Measurements from ENCODE around the gene EIF4B. TPM values are rescaled to one million over a fixed set of nuclear protein-coding genes. Genes with fewer than 3 reads are reported as not detected.

EIF4B gene
- total and polyA plus RNA-seq, 2 of the 13 experiments (the other 11 are each of a cell fraction or from before 2014, with no cell fraction given), result 416 to 548 TPM

DNA sequence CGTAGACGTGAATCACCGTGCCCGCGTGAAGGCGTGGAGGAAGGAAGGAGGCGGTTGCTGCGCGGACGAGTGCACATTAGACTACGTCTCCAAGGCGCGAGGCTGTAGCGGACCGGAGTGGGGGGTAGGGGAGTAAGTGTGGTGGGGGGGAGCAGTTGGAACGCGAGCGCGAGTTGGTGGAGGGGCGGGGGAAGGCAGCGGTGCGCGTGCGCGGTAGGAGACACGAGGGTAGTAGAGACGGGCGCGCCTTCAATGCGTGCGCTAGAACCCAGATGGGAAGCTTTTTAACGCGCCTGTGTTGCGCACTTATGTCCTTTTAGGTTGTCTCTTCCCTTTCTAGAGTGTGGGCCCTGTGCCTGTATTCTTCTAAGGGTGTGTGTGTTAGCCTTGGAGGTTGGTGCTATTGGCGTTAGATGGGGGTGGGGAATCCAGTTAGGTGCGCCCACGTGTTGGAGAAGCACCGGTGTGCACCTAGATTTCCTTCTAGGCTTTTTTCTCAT is 604 bp downstream of the EIF4B start (continued):
- TF ChIP-seq ZNF749 (CRISPR knock-in tag; IDR thresholded peaks at IDR 0.05; ENCODE audit: borderline replicate concordance) (no peak), TCF7L2 (IDR thresholded peaks at IDR 0.05; ENCODE audit: low read depth, low read length) (no peak), MBD4 (IDR thresholded peaks at IDR 0.05; ENCODE audit: borderline replicate concordance, low read length) (no peak), SCMH1 (CRISPR knock-in tag; IDR thresholded peaks at IDR 0.05; ENCODE audit: borderline replicate concordance) (no peak), ZNF292 (CRISPR knock-in tag; IDR thresholded peaks at IDR 0.05; ENCODE audit: borderline replicate concordance, low read depth) (no peak)
- TF ChIP-seq, protein P1, sequence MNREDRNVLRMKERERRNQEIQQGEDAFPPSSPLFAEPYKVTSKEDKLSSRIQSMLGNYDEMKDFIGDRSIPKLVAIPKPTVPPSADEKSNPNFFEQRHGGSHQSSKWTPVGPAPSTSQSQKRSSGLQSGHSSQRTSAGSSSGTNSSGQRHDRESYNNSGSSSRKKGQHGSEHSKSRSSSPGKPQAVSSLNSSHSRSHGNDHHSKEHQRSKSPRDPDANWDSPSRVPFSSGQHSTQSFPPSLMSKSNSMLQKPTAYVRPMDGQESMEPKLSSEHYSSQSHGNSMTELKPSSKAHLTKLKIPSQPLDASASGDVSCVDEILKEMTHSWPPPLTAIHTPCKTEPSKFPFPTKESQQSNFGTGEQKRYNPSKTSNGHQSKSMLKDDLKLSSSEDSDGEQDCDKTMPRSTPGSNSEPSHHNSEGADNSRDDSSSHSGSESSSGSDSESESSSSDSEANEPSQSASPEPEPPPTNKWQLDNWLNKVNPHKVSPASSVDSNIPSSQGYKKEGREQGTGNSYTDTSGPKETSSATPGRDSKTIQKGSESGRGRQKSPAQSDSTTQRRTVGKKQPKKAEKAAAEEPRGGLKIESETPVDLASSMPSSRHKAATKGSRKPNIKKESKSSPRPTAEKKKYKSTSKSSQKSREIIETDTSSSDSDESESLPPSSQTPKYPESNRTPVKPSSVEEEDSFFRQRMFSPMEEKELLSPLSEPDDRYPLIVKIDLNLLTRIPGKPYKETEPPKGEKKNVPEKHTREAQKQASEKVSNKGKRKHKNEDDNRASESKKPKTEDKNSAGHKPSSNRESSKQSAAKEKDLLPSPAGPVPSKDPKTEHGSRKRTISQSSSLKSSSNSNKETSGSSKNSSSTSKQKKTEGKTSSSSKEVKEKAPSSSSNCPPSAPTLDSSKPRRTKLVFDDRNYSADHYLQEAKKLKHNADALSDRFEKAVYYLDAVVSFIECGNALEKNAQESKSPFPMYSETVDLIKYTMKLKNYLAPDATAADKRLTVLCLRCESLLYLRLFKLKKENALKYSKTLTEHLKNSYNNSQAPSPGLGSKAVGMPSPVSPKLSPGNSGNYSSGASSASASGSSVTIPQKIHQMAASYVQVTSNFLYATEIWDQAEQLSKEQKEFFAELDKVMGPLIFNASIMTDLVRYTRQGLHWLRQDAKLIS (CRISPR knock-in tag; IDR thresholded peaks at IDR 0.05), result 0 out of 2 replicates have a peak, but pooled peaks have one; percentile 19
- TF ChIP-seq, protein P2, sequence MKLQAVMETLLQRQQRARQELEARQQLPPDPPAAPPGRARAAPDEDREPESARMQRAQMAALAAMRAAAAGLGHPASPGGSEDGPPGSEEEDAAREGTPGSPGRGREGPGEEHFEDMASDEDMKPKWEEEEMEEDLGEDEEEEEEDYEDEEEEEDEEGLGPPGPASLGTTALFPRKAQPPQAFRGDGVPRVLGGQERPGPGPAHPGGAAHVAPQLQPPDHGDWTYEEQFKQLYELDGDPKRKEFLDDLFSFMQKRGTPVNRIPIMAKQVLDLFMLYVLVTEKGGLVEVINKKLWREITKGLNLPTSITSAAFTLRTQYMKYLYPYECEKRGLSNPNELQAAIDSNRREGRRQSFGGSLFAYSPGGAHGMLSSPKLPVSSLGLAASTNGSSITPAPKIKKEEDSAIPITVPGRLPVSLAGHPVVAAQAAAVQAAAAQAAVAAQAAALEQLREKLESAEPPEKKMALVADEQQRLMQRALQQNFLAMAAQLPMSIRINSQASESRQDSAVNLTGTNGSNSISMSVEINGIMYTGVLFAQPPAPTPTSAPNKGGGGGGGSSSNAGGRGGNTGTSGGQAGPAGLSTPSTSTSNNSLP (IDR thresholded peaks at IDR 0.05; ENCODE audit: low read depth, low read length), result no peak
- TF ChIP-seq, protein P3, sequence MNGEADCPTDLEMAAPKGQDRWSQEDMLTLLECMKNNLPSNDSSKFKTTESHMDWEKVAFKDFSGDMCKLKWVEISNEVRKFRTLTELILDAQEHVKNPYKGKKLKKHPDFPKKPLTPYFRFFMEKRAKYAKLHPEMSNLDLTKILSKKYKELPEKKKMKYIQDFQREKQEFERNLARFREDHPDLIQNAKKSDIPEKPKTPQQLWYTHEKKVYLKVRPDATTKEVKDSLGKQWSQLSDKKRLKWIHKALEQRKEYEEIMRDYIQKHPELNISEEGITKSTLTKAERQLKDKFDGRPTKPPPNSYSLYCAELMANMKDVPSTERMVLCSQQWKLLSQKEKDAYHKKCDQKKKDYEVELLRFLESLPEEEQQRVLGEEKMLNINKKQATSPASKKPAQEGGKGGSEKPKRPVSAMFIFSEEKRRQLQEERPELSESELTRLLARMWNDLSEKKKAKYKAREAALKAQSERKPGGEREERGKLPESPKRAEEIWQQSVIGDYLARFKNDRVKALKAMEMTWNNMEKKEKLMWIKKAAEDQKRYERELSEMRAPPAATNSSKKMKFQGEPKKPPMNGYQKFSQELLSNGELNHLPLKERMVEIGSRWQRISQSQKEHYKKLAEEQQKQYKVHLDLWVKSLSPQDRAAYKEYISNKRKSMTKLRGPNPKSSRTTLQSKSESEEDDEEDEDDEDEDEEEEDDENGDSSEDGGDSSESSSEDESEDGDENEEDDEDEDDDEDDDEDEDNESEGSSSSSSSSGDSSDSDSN (CRISPR knock-in tag; IDR thresholded peaks at IDR 0.05), result no peak
